ENCODE data around the gene VAPB. TPM values are rescaled to one million over a fixed set of nuclear protein-coding genes. Genes with fewer than 3 reads are reported as not detected.
"Not testable (repeated sequence)": the region's sequence is repeated elsewhere in the genome, so short reads cannot be mapped to it uniquely, and the experiment has no call there.

Gene VAPB
- total RNA-seq, 1 experiment from 2014 or later: 27.8 TPM

DNA sequence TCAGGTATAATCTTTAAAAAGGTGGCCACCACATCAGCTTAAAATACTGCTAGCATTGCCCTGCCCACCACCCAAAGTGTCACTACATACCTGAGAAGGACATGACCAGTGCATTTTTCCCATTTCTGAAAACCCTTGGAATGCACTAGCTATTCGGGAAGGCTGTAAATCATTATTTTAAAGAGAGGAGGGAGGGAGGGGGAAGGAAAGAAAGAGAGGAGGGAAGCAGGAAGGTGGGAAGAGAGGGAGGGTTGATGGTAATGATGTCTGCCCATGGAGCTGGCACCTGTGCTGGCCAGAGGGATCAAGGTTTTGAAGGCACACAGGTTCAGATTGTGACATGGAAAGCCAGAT, 32.4 kb downstream of the VAPB start:
- DNase-seq (ENCODE audit: low read depth, low spot score): no peak
- in situ Hi-C loops (cut with HindIII; ENCODE audit: low pct_unique_long_range_greater_than_20kb, low sequenced_read_pairs): no loop called here

DNA sequence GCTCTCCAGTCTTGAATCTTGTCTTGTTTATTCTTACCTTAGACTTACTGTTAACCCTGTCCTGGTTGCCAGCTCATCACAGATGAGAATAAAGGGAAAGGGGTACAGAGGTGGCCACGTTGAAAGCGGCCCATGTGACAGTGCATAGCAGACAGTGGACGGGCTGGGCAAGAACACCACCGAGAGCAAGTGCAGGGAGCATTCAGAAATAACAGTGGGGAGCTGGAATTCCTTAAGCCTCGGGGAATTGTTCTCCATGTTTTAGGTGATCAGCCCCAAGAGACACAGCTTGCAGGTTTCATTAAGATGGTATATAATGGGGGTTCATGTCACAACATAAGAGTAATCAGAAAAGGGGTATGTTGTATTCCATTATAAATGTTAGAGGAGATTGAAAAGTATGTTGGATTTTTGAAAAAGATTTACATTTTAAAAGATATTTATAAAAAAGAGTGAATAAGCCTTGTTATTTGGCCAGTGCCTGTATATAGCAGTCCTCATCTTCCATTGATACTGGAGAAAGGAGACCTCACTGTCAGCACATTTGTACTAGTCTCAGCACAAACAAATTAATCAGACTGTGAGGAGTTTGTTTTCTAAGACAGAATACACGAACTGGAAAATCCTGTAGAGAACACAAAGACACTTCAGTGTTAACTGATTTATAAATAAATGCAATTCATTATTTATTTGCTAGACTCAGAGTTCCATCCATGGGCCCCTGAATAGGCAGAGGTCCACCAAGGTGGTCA, 35.4 kb downstream of the VAPB start:
- DNase-seq (ENCODE audit: low read depth, low spot score): no peak
- in situ Hi-C loops (cut with HindIII; ENCODE audit: low pct_unique_long_range_greater_than_20kb, low sequenced_read_pairs): no loop called here

- not testable (repeated sequence) for DNase-seq (ENCODE audit: low read depth, low spot score)
- in situ Hi-C loops (cut with HindIII; ENCODE audit: low pct_unique_long_range_greater_than_20kb, low sequenced_read_pairs): loop anchor here (25.0 kb wide), 1 partner anchor 190 kb away; the partner anchor contains the start of gene ANKRD60
Measured at GRCh38 chr20:58427571-58427970, 38.5 kb downstream of the VAPB start.

DNA sequence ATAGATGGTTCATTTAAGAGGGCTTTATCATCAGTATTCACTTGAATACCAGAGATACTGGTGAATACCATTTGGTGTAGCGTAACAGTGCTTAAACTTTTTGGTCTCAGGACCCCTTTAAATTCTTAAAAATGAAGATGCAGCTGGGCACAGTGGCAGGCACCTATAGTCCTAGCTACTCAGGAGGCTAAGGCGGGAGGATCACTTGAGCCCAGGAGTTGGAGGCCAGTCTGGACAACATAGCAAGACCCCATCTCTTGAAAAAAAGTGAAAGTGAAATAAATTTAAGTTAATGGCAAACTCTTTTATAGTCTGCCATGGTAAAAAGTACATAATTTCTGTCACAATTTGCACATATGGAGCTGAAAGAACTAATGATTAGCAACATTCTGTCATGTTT, 39.3 kb downstream of the VAPB start:
- DNase-seq (ENCODE audit: low read depth, low spot score): no peak
- in situ Hi-C loops (cut with HindIII; ENCODE audit: low pct_unique_long_range_greater_than_20kb, low sequenced_read_pairs): loop anchor here (25.0 kb wide), 1 partner anchor 191 kb away; the partner anchor contains the start of gene ANKRD60

- DNase-seq (ENCODE audit: low read depth, low spot score): peak; percentile 35
- in situ Hi-C loops (cut with HindIII; ENCODE audit: low pct_unique_long_range_greater_than_20kb, low sequenced_read_pairs): loop anchor here (25.0 kb wide), 1 partner anchor 192 kb away; the partner anchor contains the start of gene ANKRD60
Measured at GRCh38 chr20:58429303-58429702, 40.3 kb downstream of the VAPB start.

GRCh38 chr20:58431134-58431533, 42.1 kb downstream of the VAPB start:
- no peak for DNase-seq (ENCODE audit: low read depth, low spot score)
- in situ Hi-C loops (cut with HindIII; ENCODE audit: low pct_unique_long_range_greater_than_20kb, low sequenced_read_pairs): loop anchor here (25.0 kb wide), 1 partner anchor 194 kb away; the partner anchor contains the start of gene ANKRD60

- in situ Hi-C loops (cut with HindIII; ENCODE audit: low pct_unique_long_range_greater_than_20kb, low sequenced_read_pairs): loop anchor here (25.0 kb wide), 1 partner anchor 195 kb away; the partner anchor contains the start of gene ANKRD60
Measured at GRCh38 chr20:58432186-58432954, 43.3 kb downstream of the VAPB start.

GRCh38 chr20:58433029-58433647, 44.1 kb downstream of the VAPB start:
- DNase-seq (ENCODE audit: low read depth, low spot score): no peak
- in situ Hi-C loops (cut with HindIII; ENCODE audit: low pct_unique_long_range_greater_than_20kb, low sequenced_read_pairs): loop anchor here (25.0 kb wide), 1 partner anchor 196 kb away; the partner anchor contains the start of gene ANKRD60

More at GRCh38 chr20:58432186-58432954, 43.3 kb downstream of the VAPB start:
- no peak for DNase-seq (ENCODE audit: low read depth, low spot score)

DNA sequence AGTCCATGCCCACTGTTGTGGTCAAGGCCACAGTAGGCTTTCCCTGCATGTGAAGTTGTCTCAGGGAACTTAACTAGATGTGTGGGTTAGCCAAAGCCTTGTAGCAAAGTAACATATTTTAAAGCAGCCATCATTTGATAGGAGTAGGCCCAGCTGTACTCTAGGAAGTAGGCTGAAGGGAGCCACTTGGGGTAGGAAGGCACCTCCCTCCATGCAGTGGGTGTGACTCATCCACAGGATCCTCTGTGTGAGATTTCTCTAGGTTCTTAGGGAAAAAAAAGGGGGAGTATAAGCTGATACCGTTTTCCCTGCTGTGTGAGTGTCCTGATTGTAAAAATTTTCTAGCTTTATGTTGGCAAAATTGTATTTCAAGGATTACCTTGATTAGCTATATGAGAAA, 44.7 kb downstream of the VAPB start:
- in situ Hi-C loops (cut with HindIII; ENCODE audit: low pct_unique_long_range_greater_than_20kb, low sequenced_read_pairs): loop anchor here (25.0 kb wide), 1 partner anchor 196 kb away; the partner anchor contains the start of gene ANKRD60
- no peak for DNase-seq (ENCODE audit: low read depth, low spot score)

DNA sequence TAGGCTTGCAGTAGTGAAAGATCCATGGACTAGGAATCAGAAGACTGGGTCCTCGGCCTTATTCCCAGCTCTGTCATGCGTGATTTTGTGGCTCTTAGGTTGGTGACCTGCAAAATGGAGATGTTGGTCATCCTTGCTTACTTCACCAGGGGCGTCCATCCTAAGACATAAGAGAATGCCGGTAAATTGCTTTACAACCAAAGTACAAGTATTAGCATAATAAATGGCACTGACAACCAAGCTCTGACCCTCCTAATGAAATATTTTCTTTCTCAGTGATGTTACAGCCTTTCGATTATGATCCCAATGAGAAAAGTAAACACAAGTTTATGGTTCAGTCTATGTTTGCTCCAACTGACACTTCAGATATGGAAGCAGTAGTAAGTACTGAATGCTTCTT, 45.3 kb downstream of the VAPB start:
- no peak for DNase-seq (ENCODE audit: low read depth, low spot score)
- in situ Hi-C loops (cut with HindIII; ENCODE audit: low pct_unique_long_range_greater_than_20kb, low sequenced_read_pairs): loop anchor here (25.0 kb wide), 1 partner anchor 197 kb away; the partner anchor contains the start of gene ANKRD60

DNA sequence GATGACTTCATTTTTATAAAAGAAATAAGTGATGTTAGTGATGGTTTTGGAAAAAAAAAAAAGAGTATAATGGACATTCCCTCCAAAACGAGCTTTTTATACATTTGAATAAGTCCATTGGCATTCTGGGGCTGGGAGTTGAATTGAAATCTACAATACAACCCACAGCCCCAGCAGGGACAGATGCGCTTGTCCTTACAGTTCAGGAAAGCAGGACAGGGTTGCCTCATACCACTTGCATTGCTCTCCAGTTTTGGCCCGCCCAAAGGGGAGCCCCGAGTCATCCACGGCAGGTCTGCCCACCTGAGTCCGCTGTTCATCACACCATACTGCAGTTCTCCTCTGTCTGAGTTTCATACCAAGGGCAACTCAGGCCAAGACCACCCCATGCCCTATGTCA, 46.2 kb downstream of the VAPB start:
- in situ Hi-C loops (cut with HindIII; ENCODE audit: low pct_unique_long_range_greater_than_20kb, low sequenced_read_pairs): loop anchor here (25.0 kb wide), 1 partner anchor 198 kb away; the partner anchor contains the start of gene ANKRD60
- no peak for DNase-seq (ENCODE audit: low read depth, low spot score)

DNA sequence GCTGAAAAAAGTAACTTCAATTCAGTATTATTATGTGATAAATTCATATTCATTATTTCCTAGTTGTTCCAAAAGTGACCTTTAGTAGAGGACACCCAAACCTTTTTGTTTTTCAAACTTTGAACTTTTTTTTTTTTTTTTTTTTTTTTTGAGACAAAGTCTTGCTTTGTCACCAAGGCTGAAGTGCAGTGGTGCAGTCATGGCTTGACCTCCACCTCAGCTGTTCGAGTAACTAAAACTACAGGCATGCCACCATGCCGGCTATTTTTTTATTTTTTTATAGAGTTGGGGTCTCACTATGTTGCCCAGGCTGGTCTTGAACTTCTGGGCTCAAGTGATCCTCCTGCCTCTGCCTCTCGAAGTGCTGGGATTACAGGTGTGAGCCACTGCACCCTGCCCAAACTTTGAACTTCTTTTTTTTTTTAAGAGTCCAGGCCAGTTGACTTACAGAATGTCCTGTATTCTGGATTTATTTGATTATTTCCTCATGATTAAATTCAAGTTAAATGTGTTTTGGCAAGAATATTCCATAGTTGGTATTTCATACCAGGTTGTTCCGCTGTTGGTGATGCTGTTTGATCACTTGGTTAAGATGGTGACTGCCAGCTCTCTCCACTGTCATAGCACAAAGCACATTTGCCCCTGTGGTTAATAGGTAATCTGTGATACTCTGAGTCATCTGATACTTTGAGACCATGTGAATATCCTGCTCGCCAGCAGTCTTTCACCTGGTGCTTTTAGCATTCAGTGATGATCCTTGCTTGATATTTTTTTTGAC, 48.0 kb downstream of the VAPB start:
- in situ Hi-C loops (cut with HindIII; ENCODE audit: low pct_unique_long_range_greater_than_20kb, low sequenced_read_pairs): loop anchor here (25.0 kb wide), 1 partner anchor 200 kb away; the partner anchor contains the start of gene ANKRD60
- no peak for DNase-seq (ENCODE audit: low read depth, low spot score)

- in situ Hi-C loops (cut with HindIII; ENCODE audit: low pct_unique_long_range_greater_than_20kb, low sequenced_read_pairs): loop anchor here (25.0 kb wide), 1 partner anchor 202 kb away; the partner anchor contains the start of gene ANKRD60
- DNase-seq (ENCODE audit: low read depth, low spot score): peak; percentile 43
Measured at GRCh38 chr20:58438970-58439808, 50.2 kb downstream of the VAPB start.

- peak; percentile 46 for DNase-seq (ENCODE audit: low read depth, low spot score)
- in situ Hi-C loops (cut with HindIII; ENCODE audit: low pct_unique_long_range_greater_than_20kb, low sequenced_read_pairs): loop anchor here (25.0 kb wide), 1 partner anchor 203 kb away; the partner anchor contains the start of gene ANKRD60
Measured at GRCh38 chr20:58440021-58440767, 51.2 kb downstream of the VAPB start.

GRCh38 chr20:58441723-58442122, 52.7 kb downstream of the VAPB start:
- in situ Hi-C loops (cut with HindIII; ENCODE audit: low pct_unique_long_range_greater_than_20kb, low sequenced_read_pairs): loop anchor here (25.0 kb wide), 1 partner anchor 204 kb away; the partner anchor contains the start of gene ANKRD60
- DNase-seq (ENCODE audit: low read depth, low spot score): no peak

Measured in SK-MEL-5 (cell line).